Measurements from ENCODE around the gene C15orf39.
"Not testable (repeated sequence)": the region's sequence is repeated elsewhere in the genome, so short reads cannot be mapped to it uniquely, and the experiment has no call there.

Gene C15orf39

GRCh38 chr15:75231836-75232235, 30.2 kb downstream of the C15orf39 start:
- no peak for DNase-seq (ENCODE audit: low spot score)

GRCh38 chr15:75232252-75232813, 30.7 kb downstream of the C15orf39 start:
- DNase-seq (ENCODE audit: low spot score): no peak

GRCh38 chr15:75232826-75233503, 31.3 kb downstream of the C15orf39 start:
- DNase-seq (ENCODE audit: low spot score): no peak

- DNase-seq (ENCODE audit: low spot score): no peak
These were observed 32.0 kb downstream of the C15orf39 start for GRCh38 chr15:75233504-75234190.

GRCh38 chr15:75234191-75234810, 32.6 kb downstream of the C15orf39 start:
- DNase-seq (ENCODE audit: low spot score): no peak

- DNase-seq (ENCODE audit: low spot score): no peak
These were observed 33.5 kb downstream of the C15orf39 start for GRCh38 chr15:75235051-75235673.

- no peak for DNase-seq (ENCODE audit: low spot score)
These were observed 34.4 kb downstream of the C15orf39 start for GRCh38 chr15:75235760-75236729.

- no peak for DNase-seq (ENCODE audit: low spot score)
These were observed 35.8 kb downstream of the C15orf39 start for GRCh38 chr15:75237316-75237982.

GRCh38 chr15:75238150-75238549, 36.5 kb downstream of the C15orf39 start:
- DNase-seq (ENCODE audit: low spot score): no peak

GRCh38 chr15:75245741-75246140, 44.1 kb downstream of the C15orf39 start:
- DNase-seq (ENCODE audit: low spot score): not testable (repeated sequence)

GRCh38 chr15:75248991-75249390, 47.3 kb downstream of the C15orf39 start:
- not testable (repeated sequence) for DNase-seq (ENCODE audit: low spot score)

GRCh38 chr15:75249726-75250125, 48.0 kb downstream of the C15orf39 start:
- DNase-seq (ENCODE audit: low spot score): no peak

GRCh38 chr15:75251343-75251742, 49.7 kb downstream of the C15orf39 start:
- DNase-seq (ENCODE audit: low spot score): not testable (repeated sequence)

GRCh38 chr15:75252285-75252684, 50.6 kb downstream of the C15orf39 start:
- DNase-seq (ENCODE audit: low spot score): not testable (repeated sequence)

GRCh38 chr15:75258034-75258433, 56.4 kb downstream of the C15orf39 start, which contains the start of gene GOLGA6C:
GOLGA6C (plus strand) TSS chr15:75258334; CDS start chr15:75258599, 265 bp downstream.
- not testable (repeated sequence) for DNase-seq (ENCODE audit: low spot score)

- not testable (repeated sequence) for DNase-seq (ENCODE audit: low spot score)
These were observed 57.1 kb downstream of the C15orf39 start for GRCh38 chr15:75258620-75259343.

GRCh38 chr15:75259873-75260272, 58.2 kb downstream of the C15orf39 start:
- DNase-seq (ENCODE audit: low spot score): not testable (repeated sequence)
